ENCODE measurements around the gene SYMPK.

Gene SYMPK

DNA sequence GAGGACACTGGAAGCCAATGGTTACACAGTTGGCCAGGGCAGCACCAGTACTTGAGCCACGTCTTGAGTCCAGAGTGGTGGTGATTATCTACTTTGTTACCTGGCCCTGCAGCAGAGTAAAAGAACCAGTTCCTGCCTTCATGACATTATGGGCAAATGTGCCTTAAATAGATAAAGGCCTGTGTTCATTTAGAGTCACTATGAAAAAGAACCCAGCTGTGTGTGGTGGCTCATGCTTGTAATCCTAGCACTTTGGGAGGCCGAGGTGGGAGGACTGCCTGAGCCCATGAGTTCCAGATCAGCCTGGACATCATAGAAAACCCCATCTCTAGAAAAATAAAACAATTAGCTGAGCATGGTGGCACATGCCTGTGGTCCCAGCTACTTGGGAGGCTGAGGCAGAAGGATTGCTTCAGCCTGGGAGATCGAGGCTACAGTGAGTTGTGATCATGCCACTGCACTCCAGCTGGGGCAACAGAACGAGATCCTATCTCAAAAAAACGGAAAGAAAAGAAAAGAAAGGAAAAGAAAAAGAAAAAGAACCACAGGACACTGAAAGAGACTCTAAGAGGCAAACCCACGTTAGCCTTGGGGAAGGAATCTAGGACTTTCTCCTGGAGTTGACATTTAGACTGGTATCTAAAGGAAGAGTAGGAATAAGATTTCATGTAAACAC is 26.4 kb upstream of the SYMPK start:
- POLR2A ChIA-PET, result interaction anchor here (0.7 kb wide), 1 partner anchor 778 kb away, joined by 5 read pairs; no protein-coding TSS in a partner anchor
- Histone ChIP-seq H3K4me1 (ENCODE audit: control insufficient read depth, insufficient read depth, low read length) (no peaks in the 10 kb centered on the region), H3K4me3 (ENCODE audit: low read depth, low read length) (no peak overlapping the region), H3K36me3 (ENCODE audit: control insufficient read depth in 2 of 2, insufficient read depth in 1 of 2, low read length in 2 of 2) (peaks cover 4 to 16% of the 10 kb centered on the region in 2 experiments; a peak in 2 of 3 replicates), H3K9me3 (ENCODE audit: control insufficient read depth, insufficient read depth, low read depth, low read length) (no peaks in the 10 kb centered on the region), H3K27ac (ENCODE audit: extremely low read depth, low read depth, low read length) (no peak overlapping the region; the same call in 1 of the 2 replicates)
- CTCF ChIA-PET, result interaction anchor here (1.1 kb wide), 1 partner anchor 58 kb away, joined by 3 read pairs; no protein-coding TSS in a partner anchor
- no peak for TF ChIP-seq ZNF366 (tag by site-specific recombination; conservative IDR thresholded peaks at IDR 0.05)
- TF ChIP-seq, protein P1, sequence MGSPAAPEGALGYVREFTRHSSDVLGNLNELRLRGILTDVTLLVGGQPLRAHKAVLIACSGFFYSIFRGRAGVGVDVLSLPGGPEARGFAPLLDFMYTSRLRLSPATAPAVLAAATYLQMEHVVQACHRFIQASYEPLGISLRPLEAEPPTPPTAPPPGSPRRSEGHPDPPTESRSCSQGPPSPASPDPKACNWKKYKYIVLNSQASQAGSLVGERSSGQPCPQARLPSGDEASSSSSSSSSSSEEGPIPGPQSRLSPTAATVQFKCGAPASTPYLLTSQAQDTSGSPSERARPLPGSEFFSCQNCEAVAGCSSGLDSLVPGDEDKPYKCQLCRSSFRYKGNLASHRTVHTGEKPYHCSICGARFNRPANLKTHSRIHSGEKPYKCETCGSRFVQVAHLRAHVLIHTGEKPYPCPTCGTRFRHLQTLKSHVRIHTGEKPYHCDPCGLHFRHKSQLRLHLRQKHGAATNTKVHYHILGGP (tag by site-specific recombination; IDR thresholded peaks at IDR 0.05), result no peak
- TF ChIP-seq GLIS1 (tag by site-specific recombination; IDR thresholded peaks at IDR 0.05), result 0 out of 2 replicates have a peak, but pooled peaks have one; percentile 8
- TF ChIP-seq, protein P2, sequence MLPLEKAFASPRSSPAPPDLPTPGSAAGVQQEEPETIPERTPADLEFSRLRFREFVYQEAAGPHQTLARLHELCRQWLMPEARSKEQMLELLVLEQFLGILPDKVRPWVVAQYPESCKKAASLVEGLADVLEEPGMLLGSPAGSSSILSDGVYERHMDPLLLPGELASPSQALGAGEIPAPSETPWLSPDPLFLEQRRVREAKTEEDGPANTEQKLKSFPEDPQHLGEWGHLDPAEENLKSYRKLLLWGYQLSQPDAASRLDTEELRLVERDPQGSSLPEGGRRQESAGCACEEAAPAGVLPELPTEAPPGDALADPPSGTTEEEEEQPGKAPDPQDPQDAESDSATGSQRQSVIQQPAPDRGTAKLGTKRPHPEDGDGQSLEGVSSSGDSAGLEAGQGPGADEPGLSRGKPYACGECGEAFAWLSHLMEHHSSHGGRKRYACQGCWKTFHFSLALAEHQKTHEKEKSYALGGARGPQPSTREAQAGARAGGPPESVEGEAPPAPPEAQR (tag by site-specific recombination; IDR thresholded peaks at IDR 0.05), result no peak
- TF ChIP-seq, protein P3, sequence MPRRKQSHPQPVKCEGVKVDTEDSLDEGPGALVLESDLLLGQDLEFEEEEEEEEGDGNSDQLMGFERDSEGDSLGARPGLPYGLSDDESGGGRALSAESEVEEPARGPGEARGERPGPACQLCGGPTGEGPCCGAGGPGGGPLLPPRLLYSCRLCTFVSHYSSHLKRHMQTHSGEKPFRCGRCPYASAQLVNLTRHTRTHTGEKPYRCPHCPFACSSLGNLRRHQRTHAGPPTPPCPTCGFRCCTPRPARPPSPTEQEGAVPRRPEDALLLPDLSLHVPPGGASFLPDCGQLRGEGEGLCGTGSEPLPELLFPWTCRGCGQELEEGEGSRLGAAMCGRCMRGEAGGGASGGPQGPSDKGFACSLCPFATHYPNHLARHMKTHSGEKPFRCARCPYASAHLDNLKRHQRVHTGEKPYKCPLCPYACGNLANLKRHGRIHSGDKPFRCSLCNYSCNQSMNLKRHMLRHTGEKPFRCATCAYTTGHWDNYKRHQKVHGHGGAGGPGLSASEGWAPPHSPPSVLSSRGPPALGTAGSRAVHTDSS (tag by site-specific recombination; IDR thresholded peaks at IDR 0.05), result no peak
- no peak for TF ChIP-seq ZNF174 (tag by site-specific recombination; IDR thresholded peaks at IDR 0.05)
- TF ChIP-seq ZNF473 (tag by site-specific recombination; IDR thresholded peaks at IDR 0.05), result no peak
- 0 out of 2 replicates have a peak, but pooled peaks have one; percentile 7 for TF ChIP-seq PRDM1 (tag by site-specific recombination; IDR thresholded peaks at IDR 0.05)

DNA sequence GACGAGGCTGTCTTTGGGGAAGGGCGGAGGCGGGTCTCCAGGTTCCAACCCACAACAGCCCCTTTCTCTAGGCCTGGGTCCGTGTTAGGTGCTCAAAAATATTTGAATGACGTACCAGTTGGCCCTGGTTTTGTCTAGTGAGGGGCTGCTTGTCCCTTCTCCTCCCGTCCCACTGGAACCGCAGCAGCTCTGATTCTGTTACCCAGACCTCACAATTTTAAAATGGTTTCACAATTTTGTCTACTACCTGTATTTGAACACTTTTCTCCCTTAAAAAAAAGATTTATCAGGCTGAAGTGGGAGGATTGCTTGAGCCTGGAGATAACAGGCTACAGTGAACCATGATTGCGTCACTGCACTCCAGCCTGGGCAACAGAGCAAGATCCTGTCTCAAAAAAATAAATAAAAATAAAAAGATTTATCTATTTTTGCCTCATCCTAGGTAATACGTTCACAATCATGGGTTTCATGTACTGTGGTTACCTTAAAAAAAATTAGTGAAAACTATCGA is 24.3 kb upstream of the SYMPK start:
- ChIA-PET POLR2A (interaction anchor here (1.0 to 4.1 kb wide), 3 partner anchors 15 to 104 kb away, joined by 3 to 46 read pairs (median 5); partner anchors contain the start of gene MYPOP), CTCF (interaction anchor here (0.5 to 2.0 kb wide), 5 partner anchors 9 to 193 kb away, joined by 3 to 8 read pairs (median 4); partner anchors contain the start of gene MYPOP)
- TF ChIP-seq, protein P4, sequence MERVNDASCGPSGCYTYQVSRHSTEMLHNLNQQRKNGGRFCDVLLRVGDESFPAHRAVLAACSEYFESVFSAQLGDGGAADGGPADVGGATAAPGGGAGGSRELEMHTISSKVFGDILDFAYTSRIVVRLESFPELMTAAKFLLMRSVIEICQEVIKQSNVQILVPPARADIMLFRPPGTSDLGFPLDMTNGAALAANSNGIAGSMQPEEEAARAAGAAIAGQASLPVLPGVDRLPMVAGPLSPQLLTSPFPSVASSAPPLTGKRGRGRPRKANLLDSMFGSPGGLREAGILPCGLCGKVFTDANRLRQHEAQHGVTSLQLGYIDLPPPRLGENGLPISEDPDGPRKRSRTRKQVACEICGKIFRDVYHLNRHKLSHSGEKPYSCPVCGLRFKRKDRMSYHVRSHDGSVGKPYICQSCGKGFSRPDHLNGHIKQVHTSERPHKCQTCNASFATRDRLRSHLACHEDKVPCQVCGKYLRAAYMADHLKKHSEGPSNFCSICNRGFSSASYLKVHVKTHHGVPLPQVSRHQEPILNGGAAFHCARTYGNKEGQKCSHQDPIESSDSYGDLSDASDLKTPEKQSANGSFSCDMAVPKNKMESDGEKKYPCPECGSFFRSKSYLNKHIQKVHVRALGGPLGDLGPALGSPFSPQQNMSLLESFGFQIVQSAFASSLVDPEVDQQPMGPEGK (tag by site-specific recombination; IDR thresholded peaks at IDR 0.05), result no peak
- TF ChIP-seq ZNF335 (tag by site-specific recombination; conservative IDR thresholded peaks at IDR 0.05) (peak; percentile 38), ZNF121 (tag by site-specific recombination; IDR thresholded peaks at IDR 0.05) (peak; percentile 77), ZEB2 (tag by site-specific recombination; IDR thresholded peaks at IDR 0.05) (no peak), YY2 (tag by site-specific recombination; IDR thresholded peaks at IDR 0.05) (no peak), ZNF777 (tag by site-specific recombination; IDR thresholded peaks at IDR 0.05; ENCODE audit: borderline replicate concordance) (no peak)
- TF ChIP-seq, protein P5, sequence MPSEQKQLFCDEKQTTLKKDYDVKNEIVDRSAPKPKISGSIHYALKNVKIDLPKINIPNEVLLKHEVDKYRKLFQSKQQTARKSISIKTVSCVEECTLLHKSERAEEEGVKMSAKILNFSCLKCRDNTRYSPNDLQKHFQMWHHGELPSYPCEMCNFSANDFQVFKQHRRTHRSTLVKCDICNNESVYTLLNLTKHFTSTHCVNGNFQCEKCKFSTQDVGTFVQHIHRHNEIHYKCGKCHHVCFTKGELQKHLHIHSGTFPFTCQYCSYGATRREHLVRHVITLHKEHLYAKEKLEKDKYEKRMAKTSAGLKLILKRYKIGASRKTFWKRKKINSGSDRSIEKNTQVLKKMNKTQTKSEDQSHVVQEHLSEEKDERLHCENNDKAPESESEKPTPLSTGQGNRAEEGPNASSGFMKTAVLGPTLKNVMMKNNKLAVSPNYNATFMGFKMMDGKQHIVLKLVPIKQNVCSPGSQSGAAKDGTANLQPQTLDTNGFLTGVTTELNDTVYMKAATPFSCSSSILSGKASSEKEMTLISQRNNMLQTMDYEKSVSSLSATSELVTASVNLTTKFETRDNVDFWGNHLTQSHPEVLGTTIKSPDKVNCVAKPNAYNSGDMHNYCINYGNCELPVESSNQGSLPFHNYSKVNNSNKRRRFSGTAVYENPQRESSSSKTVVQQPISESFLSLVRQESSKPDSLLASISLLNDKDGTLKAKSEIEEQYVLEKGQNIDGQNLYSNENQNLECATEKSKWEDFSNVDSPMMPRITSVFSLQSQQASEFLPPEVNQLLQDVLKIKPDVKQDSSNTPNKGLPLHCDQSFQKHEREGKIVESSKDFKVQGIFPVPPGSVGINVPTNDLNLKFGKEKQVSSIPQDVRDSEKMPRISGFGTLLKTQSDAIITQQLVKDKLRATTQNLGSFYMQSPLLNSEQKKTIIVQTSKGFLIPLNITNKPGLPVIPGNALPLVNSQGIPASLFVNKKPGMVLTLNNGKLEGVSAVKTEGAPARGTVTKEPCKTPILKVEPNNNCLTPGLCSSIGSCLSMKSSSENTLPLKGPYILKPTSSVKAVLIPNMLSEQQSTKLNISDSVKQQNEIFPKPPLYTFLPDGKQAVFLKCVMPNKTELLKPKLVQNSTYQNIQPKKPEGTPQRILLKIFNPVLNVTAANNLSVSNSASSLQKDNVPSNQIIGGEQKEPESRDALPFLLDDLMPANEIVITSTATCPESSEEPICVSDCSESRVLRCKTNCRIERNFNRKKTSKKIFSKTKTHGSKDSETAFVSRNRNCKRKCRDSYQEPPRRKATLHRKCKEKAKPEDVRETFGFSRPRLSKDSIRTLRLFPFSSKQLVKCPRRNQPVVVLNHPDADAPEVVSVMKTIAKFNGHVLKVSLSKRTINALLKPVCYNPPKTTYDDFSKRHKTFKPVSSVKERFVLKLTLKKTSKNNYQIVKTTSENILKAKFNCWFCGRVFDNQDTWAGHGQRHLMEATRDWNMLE (tag by site-specific recombination; conservative IDR thresholded peaks at IDR 0.05; ENCODE audit: low read depth), result no peak
- Histone ChIP-seq H3K36me3 (ENCODE audit: control insufficient read depth in 2 of 2, insufficient read depth in 1 of 2, low read length in 2 of 2) (peaks cover 4 to 18% of the 10 kb centered on the region in 2 experiments; a peak in 2 of 3 replicates), H3K4me3 (ENCODE audit: low read depth, low read length) (peak overlapping the region; percentile 65), H3K27ac (ENCODE audit: extremely low read depth, low read depth, low read length) (peak overlapping the region; percentile 61), H3K9me3 (ENCODE audit: control insufficient read depth, insufficient read depth, low read depth, low read length) (no peaks in the 10 kb centered on the region), H3K4me1 (ENCODE audit: control insufficient read depth, insufficient read depth, low read length) (peaks cover 10% of the 10 kb centered on the region)

Measured in HEK293 (cell line).